Activated CD8-positive, alpha-beta memory T cell treated with anti-CD3 and anti-CD28 coated beads, Interleukin-2, amount 50 U/mL, for 1 hour (primary cell): ENCODE results near the gene BRCC3.

Experiments
- DNase-seq: peaks from one replicate; pipeline ENCODE4 v3.0.0-alpha.2; 2020; ENCODE audit errors: extremely low read depth

BRCC3 gene

DNA sequence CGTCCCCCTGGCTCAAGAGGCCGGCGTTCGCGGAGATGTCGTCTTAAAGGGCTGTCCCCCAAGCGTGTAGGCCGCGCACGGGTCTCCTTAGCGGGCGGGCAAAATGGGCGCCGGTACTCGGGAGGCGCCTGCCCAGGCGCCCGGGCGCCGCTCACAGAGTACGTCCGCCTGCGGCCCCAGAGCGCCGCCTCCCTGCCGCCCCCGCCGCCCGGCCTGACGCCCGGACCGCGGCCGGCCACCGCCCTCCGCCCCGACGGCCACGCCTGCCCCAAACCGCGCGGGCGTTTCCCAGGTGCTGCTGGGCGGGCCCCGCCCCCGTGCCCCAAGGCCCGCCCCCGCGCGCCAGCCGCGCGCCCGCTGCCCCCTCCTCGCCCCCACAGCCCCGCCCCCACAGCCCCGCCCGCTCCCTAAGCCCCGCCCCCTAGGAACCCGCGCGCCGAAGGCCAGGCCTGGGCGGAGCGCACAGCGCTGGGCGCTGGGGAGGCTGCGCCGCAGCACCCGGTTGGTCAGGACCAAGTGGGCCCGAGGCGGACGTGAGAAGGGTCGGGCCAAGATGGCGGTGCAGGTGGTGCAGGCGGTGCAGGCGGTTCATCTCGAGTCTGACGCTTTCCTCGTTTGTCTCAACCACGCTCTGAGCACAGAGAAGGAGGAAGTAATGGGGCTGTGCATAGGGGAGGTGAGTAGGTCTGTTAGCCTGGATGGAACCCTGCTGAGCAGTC, at the start of gene BRCC3, which contains the start of the genes CMC4 and MTCP1:
TSS of gene BRCC3 (plus strand) at position 534 of the 719 bp plus-strand sequence. CDS start at position 554, 20 bp downstream.
TSS of gene CMC4 (minus strand) at position 162 of the 719 bp plus-strand sequence. CDS start 7,113 bp downstream, outside the sequence.
TSS of gene MTCP1 (minus strand) at position 162 of the 719 bp plus-strand sequence. CDS start 5,126 bp downstream, outside the sequence.
- DNase-seq, result peak; percentile 35

DNA sequence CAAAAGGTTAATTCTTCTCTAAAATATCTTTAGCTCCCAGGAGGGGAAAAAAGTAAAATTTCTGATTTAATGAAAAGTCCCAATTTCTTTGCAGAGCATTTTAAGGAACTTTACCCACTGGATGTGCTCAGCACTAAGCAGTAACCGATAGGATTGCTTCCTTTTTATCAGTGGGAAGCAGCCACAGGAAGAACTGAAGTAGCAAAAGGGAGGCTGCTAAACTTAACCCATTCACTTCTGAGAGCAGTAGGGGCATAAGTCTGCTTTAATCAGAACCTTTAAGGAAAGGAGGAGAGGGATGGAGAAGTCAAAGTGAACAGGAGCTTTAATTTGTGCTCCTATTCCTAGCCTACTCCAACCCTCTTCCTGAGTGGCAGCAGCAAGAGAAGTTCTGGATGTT, 48.7 kb upstream of the BRCC3 start, which contains the start of gene F8:
TSS of gene F8 (minus strand) at position 139 of the 400 bp plus-strand sequence. CDS start 171 bp downstream, outside the sequence.
- DNase-seq, result no peak

DNA sequence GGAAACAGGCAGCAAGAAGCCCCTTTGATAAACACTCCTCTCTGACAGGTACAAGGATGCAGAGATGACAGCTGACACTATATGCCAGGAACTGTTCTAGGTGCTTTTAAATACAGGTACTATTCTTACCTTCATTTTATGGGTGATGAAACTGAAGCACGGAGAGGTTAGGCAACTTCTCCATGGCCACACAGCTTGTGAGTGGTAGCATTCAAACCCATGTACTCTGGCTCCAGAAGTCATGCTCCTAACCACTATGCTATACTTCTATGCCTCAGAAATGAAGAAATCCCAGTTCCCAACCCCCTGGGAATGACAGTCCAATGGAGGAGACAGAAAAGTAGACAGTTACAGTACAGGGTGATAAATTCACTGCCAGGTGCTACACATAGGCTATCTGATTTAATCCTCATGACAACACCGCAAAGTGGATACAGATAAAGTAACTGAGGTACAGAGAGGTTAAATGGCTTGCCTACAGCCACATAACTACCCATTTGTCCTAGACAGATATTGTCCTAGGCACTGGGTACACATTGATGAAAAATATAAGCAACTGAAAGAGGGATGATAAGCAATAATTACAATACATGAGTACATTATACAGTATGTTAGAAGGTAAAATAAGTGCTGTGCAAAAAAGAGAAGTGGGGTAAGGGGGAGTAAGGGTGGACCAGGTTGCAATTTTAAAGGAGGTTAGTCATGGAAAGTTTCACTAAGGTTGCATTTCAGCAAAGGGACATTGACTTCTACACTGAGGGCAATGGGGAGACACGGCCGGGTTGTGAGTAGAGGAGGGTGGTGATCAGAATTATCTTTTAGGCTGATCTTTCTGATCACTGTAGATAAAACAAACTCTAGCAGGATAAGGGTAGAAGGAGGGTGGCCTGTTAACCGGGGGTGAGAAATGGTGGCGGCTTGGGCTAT, 47.1 kb upstream of the BRCC3 start:
- DNase-seq, result no peak

DNA sequence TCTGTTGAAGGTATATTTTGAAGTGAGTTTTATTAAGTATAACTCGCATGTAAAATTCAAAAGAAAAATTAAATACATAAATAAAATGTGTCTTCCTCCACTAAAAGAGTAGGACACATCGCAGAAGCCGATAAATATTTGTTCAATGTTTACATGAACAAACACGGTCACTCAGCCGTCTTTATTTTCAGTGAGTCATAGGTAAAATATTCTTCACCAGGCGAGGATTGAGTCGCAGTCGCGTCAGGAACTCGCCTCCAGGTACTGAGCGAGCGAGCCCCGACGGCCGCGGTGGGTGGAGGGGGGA, 44.9 kb upstream of the BRCC3 start:
- no peak for DNase-seq

DNA sequence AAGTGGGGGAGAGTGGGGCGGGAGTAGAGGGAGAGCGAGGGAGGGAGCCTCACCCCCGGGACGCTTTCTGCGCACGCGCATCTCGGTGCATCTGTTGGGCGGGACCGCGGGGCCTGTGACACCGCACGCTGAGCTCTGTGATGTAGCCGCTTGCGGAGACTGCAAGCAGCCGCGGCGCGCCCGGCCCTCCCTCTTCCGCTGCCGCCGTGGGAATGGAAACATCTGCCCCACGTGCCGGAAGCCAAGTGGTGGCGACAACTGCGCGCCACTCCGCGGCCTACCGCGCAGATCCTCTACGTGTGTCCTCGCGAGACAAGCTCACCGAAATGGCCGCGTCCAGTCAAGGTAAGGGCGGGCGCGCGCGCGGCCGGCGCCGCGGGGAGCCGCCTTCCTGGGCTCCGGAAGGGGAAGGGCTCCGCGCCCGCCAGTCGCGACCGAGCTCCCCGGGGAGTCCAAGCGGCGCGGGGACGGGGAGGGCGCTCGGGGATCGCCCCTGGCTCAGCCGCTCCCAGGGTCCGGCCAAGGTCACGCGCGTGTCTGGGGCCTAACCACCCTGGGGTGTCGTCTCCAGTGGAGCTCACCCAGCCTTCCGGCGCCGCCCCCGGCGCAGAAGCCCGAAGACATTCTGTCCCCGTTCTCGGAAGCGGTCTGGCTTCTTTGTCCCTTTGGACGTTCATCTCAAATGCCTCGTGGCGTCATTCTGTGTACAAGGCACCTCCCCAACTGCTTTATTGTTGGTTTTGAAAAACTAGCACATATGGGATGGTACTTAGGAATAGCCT, 44.4 kb upstream of the BRCC3 start, which contains the start of gene FUNDC2:
TSS of gene FUNDC2 (plus strand) at position 118 of the 782 bp plus-strand sequence. CDS start at position 213, 95 bp downstream.
- peak; percentile 81 for DNase-seq

DNA sequence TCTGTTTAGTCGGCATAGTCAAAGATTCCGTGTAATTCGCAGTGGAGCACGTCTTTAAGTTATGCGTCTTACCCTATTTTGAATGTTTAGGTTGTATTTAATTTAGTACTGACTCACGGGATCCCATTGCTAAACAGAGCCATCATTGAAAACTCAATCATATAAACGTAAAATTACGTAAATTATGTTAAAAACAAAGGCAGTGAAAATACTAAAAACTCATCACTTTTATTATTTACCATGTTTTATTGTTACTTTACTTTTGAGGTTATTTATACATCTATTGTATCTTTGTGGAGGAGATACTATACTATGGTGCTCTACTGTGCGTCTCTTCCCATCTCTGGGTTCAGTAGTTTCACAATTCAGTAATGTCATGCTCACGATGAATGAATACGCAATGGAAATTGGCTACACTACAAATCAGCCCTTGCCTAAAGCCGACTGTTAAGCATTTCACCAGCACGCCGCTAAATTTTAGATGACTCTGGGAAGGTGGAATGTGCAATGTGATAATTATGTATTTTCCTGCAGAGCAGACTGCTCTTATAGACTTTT, 43.7 kb upstream of the BRCC3 start:
- no peak for DNase-seq

DNA sequence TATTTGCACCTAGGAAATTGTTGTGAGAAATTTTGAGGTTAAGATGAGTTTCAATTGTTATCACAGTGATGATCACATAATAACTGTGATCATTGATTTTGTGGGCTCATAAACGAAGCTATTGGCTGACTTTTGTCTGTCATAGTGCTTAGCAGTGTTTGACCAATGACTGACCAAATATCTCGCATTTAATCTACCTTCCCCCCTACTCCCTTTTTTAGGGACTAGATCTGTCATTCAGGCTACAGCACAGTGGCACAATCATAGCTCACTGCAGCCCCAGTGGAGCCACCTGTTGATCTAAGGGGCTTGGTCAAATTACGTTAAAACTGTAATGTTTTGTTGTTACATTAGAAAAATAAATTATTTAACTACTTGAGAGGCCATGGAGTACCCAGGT, 43.2 kb upstream of the BRCC3 start:
- DNase-seq, result no peak

DNA sequence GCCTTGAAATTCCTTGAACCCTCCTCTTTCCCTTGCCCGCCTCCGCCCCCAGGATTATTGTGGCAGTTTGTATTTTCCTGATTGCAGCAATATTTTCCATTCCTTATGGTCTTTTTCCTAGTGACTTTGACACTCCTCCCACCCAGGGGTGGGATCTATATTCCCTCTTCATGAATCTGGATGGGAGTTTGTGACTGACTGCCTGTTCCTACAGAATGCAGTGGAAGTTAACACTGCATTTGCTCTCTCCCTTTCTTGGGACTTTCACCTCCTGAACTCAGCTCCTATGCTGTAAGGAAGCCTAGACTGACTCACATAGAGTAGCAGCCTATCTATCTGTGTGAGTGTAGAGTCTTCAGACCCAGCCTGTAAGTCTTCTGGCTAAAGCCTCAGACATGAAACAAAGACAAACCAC, 42.4 kb upstream of the BRCC3 start:
- no peak for DNase-seq

DNA sequence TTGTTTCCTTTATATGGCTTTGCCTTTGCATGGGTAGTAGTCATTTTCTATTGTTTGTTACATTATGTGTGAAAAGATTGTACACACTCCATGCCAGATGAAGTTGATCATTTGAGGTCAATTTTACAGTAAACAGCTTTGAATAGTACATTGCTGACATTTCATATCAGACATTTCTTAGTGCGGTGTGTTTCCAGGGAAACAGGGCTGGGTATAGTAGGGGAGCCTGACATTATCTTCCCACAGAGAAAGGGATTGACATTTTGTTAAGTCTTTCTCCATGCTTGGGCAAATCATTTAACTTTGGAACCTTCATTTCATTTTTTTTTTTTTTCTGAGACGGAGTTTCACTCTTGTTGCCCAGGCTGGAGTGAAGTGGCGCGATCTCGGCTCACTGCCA, 39.7 kb upstream of the BRCC3 start:
- DNase-seq, result no peak

DNA sequence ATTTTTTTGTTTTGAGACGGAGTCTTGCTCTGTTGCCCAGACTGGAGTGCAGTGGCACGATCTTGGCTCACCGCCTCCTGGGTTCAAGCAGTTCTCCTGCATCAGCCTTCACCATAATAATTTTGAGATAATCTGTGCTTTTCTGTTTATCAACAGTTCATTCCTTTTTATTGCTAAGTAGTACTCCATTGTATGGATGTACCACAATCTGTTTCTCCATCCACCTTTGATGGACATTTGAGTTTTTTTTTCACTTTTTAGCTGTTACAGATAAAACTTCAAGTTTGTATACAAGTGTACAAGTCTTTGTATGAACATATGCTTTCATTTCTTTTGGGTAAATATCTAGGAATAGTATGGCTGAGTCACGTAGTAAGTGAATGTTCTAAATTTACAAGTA, 35.6 kb upstream of the BRCC3 start:
- DNase-seq, result no peak

DNA sequence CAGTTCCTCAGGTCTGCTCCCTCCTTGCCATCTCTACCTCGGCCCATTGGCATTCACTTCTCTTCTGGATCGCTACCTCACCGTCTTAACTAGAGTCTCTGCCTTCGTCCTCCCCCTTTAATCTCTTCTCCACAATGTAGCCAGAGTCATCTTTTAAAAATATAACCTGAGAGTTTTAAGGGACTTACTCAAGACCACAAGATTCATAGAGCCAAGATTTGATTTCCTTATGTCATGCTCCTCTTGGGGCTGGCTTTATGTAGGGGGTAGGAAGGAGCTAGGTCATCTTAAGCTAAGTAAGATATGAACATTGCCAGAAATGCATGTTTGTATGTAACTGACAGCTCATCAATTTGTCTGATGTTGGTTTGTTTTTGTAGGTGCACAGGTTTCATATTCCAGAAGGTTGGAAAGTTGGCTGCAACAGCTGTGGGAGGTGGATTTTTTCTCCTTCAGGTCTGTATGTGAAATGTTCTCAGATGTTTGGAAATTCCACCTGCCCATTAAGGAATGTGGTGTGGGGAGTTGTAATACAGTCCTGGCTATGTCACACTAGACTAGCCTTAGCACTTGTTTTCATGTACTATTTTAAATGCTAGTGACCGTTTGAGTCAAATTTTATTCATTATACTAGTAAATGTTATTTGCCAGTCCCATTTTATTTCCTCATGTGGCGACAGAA, 25.0 kb upstream of the BRCC3 start:
- no peak for DNase-seq

DNA sequence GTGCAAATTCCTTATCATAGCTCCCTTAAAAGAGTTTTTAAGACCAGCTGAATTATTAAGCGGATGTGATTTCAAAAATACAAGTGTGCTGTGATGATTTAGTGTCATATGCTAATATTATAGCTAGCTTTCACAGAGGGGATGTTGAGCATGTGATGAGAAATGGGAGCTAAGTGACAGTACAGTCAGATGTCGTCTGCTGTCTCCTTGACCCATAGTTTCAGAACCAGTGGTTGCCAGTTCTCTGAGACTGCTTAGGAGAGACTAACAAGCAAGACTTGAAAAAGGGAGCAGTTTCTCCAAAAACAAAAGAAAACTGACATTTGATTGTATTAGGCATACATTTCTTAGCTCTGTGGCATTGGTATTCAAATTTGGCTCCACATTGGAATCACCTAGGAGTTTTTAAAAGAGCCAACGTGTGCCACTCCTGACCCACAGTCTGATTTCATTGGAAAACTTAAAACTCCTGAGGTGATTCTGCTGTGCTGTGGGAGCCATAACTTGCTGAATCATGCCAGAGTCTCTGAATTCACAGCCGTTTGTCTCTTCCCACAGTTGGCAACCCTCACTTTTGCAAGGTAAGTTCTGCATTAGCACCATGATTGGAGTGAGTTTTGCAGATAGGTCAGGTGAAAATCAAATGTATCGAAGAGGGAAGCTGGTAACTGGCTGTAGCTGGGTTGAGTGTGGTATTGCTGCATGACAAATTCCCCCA, 24.3 kb upstream of the BRCC3 start:
- no peak for DNase-seq

DNA sequence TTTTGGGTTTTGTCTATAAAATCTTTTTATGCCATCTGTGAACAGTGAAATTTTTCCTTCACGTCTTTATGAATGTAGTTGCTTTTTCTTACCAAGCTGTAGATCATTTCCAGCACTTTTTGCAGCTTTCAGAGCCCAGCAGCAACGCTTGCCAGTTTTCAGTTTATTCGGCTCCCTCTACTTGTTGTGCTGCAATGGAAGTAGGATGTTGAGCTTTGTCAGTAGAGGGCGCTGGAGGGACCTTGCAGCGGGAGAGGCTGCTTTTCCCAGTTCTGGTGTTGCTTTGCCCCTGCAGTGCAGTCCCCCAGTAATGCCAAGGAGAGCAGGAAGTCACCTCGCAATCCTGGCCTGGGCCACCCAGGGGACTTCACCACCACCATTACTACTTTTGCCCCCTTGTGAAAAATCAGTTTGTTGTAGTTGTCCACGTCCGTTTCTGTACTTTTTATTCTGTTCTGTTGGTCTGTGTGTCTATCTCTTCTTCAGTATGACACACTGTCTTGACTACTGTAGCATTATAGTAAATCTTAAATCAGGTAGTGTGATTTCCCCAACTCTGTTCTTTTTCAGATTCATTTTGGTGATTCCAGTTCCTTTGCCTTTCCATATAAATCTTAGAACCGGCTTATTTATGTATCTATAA, 22.2 kb upstream of the BRCC3 start:
- DNase-seq, result no peak

DNA sequence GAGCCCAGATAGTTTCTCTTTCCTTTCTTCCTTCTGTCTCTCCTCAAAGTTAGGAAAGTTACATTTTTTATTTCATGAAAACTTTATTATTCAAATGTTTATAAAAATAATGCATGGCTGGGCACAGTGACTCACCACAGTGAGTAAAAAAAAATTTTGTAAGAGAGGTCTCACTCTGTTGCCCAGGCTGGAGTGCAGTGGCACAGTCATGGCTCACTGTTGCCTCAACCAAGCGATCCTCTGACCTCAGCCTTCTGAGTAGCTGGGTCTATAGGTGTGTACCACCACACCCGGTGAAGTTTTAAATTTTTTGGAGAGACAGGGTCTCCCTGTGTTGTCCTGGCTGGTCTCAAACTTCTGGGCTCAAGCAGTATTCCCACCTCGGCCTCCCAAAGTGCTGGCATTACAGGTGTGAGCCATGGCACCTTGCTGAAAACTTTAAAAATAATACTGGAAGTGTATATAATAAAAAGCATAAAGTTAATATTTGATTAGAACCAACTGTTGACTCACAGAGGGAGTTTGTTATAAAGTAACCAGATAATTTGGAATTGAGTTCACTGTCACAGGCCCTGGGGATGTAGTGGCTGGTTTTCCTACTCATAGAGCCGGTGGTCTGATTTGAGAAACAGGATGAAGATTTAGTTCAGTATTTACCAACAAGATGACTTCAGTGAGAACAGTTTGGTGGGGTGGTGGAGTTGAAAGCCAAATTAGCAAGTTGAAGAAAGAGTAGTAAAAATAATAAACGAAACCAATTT, 18.4 kb upstream of the BRCC3 start:
- DNase-seq, result no peak

DNA sequence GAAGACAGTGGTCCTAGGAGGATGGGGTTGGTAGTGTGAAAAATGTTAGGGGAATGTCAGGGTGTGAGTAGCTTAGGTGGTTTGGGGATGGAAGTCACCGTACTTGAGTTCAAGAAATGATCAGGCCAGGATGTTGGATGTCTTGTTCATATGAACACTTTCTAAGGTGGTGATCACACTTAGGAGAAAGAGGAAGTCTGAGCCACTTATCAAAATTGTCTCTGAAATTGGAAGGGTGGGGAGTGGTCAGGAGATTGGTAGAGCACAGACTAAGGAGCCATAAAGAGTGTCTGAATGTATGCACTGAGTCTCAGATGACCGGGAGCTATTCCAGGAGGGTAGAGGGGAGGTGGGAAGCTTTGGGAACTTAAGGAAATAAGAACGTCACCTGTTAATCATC, 17.7 kb upstream of the BRCC3 start:
- no peak for DNase-seq

DNA sequence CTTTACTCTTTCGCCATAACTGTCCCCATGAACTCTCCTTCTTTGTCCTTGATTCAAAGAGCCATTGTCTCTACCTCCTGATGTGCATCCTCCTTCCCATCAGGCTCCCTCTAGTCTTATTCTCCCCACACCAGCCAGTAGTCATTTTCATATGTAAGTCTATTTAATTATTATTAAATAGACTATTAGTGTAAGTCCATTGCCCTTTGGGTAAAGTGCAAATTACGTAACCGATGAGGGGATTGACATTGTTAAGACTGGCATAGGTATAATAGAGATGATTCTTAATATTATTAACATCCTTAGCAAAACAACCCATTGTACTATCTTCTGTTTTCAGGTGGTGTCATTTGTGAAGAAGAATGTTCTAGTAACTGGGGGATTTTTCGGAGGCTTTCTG, 17.1 kb upstream of the BRCC3 start:
- DNase-seq, result no peak

DNA sequence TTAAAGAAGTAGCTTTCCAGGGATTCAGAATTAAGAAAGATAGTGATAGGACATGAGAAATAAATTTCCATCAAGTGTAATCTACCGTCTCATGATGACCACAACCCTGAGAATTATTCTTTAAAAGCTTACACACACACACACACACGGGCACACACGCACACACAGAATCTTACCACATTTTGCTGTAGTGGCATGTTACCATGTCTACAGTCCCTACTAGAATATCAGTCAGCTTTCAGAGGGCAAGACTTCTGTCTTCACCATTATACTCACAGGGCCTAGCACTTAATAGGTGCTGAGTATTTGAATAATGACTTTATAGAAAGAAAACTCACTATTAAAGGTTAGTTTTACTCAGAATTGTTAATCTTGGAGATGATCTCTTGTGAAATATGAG, 15.8 kb upstream of the BRCC3 start:
- no peak for DNase-seq

DNA sequence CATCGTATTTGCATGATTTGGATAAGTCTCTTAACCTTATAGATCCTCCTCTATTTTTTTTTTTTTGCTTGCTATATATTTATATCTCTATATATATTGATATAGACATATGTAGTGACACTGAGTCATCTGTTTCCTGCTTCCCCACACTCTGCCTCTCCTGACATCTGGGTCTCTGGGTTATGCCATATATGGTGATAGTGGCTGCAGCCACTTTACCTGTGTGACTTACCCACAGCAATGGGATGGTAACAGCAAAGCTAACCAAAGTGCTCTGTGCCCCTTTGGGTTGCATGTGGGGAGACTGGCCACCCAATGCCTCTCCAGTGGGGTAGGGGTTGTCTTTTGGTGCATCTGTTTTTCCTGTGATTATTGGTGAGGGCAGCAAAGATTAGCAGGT, 14.8 kb upstream of the BRCC3 start:
- no peak for DNase-seq
